ENCODE measurements around the gene LILRB1. TPM values are rescaled to one million over a fixed set of nuclear protein-coding genes. Genes with fewer than 3 reads are reported as not detected.

Gene LILRB1
- total and polyA plus RNA-seq, 9 of the 15 experiments (the other 6 are each of a cell fraction or from before 2014, with no cell fraction given), result not detected

GRCh38 chr19:54606230-54606629 lies 24.1 kb upstream of the LILRB1 start:
- intact Hi-C loops (cut with micrococcal nuclease) (no loop called here), in situ Hi-C loops (cut with MboI) (no loop called here)
- ATAC-seq (no peak), DNase-seq (ENCODE audit: extremely low read depth in 1 of 4, low spot score in 3 of 4) (no peak), FAIRE-seq (no peak)
- no peak overlapping the region for H3K4me3 ChIP-seq
- H3K9me3 ChIP-seq (replicated peaks; ENCODE audit: control insufficient read depth, insufficient read depth, low read depth, low read length), result no peaks in the 10 kb centered on the region
- WGBS (ENCODE audit: insufficient coverage, low coverage, missing lambda C conversion rate), result 5% methylated on average over 4 of the region's 4 CpGs
- H4K20me1 ChIP-seq (replicated peaks; ENCODE audit: control insufficient read depth, insufficient read depth, low read length), result no peaks in the 10 kb centered on the region; the same call in none of the 2 replicates
- TF ChIP-seq MXD1 (CRISPR knock-in tag; IDR thresholded peaks at IDR 0.05; ENCODE audit: borderline replicate concordance, poor library complexity, severe bottlenecking), result no peak
- no peak for TF ChIP-seq CBX5 (IDR thresholded peaks at IDR 0.05; ENCODE audit: borderline replicate concordance, low read depth)
- H3K27ac ChIP-seq (ENCODE audit: extremely low read depth, low read depth, low read length), result no peak overlapping the region
- no peaks in the 10 kb centered on the region for H3K4me1 ChIP-seq (replicated peaks in 1 of 2; ENCODE audit: control insufficient read depth in 2 of 2, insufficient read depth in 2 of 2, low read length in 2 of 2)
- no peak overlapping the region for H2AFZ ChIP-seq (ENCODE audit: low read depth, low read length)
- POLR2A ChIA-PET, result no interaction called here
- CTCF ChIA-PET (ENCODE audit: low intra/inter-chr PET ratio), result no interaction called here
- H3K9ac ChIP-seq (ENCODE audit: insufficient read depth in 1 of 2, low read depth in 2 of 2, low read length in 2 of 2), result no peak overlapping the region
- H3K9me1 ChIP-seq (ENCODE audit: control insufficient read depth, insufficient read depth, low read length), result no peaks in the 10 kb centered on the region
- H3K4me2 ChIP-seq (ENCODE audit: insufficient read depth, low read length), result no peak overlapping the region
- H3K27me3 ChIP-seq (ENCODE audit: control insufficient read depth in 2 of 2, insufficient read depth in 2 of 2, low read length in 2 of 2), result peaks cover 16 to 34% of the 10 kb centered on the region in 2 experiments; a peak in 4 of 5 replicates
- H3K36me3 ChIP-seq (ENCODE audit: control insufficient read depth, insufficient read depth, low read length), result no peaks in the 10 kb centered on the region
- H3K79me2 ChIP-seq (ENCODE audit: control insufficient read depth, insufficient read depth, low read length), result no peaks in the 10 kb centered on the region
- BruUV-seq (replicated peaks), result no TSS peak

GRCh38 chr19:54606891-54607784 lies 23.1 kb upstream of the LILRB1 start:
- ChIA-PET POLR2A (interaction anchor here (0.6 kb wide), 1 partner anchor 213 kb away, joined by 3 read pairs; no protein-coding TSS in a partner anchor), CTCF (ENCODE audit: low intra/inter-chr PET ratio) (no interaction called here)
- Histone ChIP-seq H3K27ac (ENCODE audit: extremely low read depth, low read depth, low read length) (no peak overlapping the region), H4K20me1 (replicated peaks; ENCODE audit: control insufficient read depth, insufficient read depth, low read length) (no peaks in the 10 kb centered on the region; the same call in none of the 2 replicates), H3K4me2 (ENCODE audit: insufficient read depth, low read length) (no peak overlapping the region), H3K9ac (ENCODE audit: insufficient read depth in 1 of 2, low read depth in 2 of 2, low read length in 2 of 2) (no peak overlapping the region), H3K4me1 (replicated peaks in 1 of 2; ENCODE audit: control insufficient read depth in 2 of 2, insufficient read depth in 2 of 2, low read length in 2 of 2) (no peaks in the 10 kb centered on the region), H3K9me1 (ENCODE audit: control insufficient read depth, insufficient read depth, low read length) (no peaks in the 10 kb centered on the region), H3K79me2 (ENCODE audit: control insufficient read depth, insufficient read depth, low read length) (no peaks in the 10 kb centered on the region), H3K36me3 (ENCODE audit: control insufficient read depth, insufficient read depth, low read length) (no peaks in the 10 kb centered on the region), H3K27me3 (ENCODE audit: control insufficient read depth in 2 of 2, insufficient read depth in 2 of 2, low read length in 2 of 2) (peaks cover 16 to 34% of the 10 kb centered on the region in 2 experiments; a peak in 4 of 5 replicates), H3K9me3 (replicated peaks; ENCODE audit: control insufficient read depth, insufficient read depth, low read depth, low read length) (no peaks in the 10 kb centered on the region), H2AFZ (ENCODE audit: low read depth, low read length) (no peak overlapping the region), H3K4me3 (no peak overlapping the region)
- DNase-seq (ENCODE audit: extremely low read depth in 1 of 4, low spot score in 3 of 4), result no peak
- in situ Hi-C loops (cut with MboI) (no loop called here), intact Hi-C loops (cut with micrococcal nuclease) (no loop called here)
- 0% methylated on average over 15 of the region's 16 CpGs for WGBS (ENCODE audit: insufficient coverage, low coverage, missing lambda C conversion rate)
- no peak for FAIRE-seq
- no peak for ATAC-seq
- no TSS peak for BruUV-seq (replicated peaks)
- TF ChIP-seq ZNF717 (CRISPR knock-in tag; IDR thresholded peaks at IDR 0.05) (no peak), DMBX1 (CRISPR knock-in tag; IDR thresholded peaks at IDR 0.05; ENCODE audit: borderline replicate concordance) (no peak), ZNF23 (CRISPR knock-in tag; IDR thresholded peaks at IDR 0.05) (no peak), ZFX (CRISPR knock-in tag; IDR thresholded peaks at IDR 0.05) (no peak), SIN3B (IDR thresholded peaks at IDR 0.05; ENCODE audit: low read depth) (no peak), E2F4 (CRISPR knock-in tag; IDR thresholded peaks at IDR 0.05; ENCODE audit: low read depth) (no peak), CTCFL (IDR thresholded peaks at IDR 0.05; ENCODE audit: borderline replicate concordance, insufficient read depth, low read depth, low read length, poor library complexity, severe bottlenecking) (no peak), NFYB (IDR thresholded peaks at IDR 0.05; ENCODE audit: extremely low read depth, insufficient read length) (no peak)
